ENCODE results near the gene UPP2. TPM values are rescaled to one million over a fixed set of nuclear protein-coding genes. Genes with fewer than 3 reads are reported as not detected.

The UPP2 gene
- polyA plus RNA-seq, 1 donor from 2014 or later, result 0.12 TPM

DNA sequence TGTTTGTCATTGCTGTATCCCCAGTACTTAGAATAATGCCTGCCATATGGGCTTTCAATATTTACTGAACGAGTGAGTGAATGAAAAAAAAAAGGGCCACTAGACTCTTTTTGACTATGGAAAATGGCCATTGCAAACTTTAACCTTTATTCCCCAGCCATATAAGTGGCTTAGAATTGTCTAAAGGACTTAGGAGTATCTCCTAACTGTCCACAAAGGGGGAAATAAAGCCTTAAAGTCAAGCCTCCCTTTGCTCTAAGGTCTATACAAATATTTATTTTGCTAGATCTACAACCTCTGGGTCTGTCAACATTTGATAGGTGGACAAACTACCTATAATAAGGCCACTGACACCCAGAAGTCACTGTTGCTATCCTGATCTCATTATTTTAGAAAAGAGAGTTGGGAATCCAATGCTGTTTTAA is 25.7 kb downstream of the UPP2 start:
- Histone ChIP-seq H3K4me3 (ENCODE audit: low read length) (no peak overlapping the region), H3K9me2 (ENCODE audit: insufficient read depth, low read length) (no peaks in the 10 kb centered on the region), H4K20me1 (ENCODE audit: insufficient read depth) (no peaks in the 10 kb centered on the region), H3K4me2 (ENCODE audit: low read length) (no peak overlapping the region), H2AFZ (ENCODE audit: low read depth, low read length) (no peak overlapping the region), H3F3A (ENCODE audit: insufficient read depth, low read length, poor library complexity, severe bottlenecking) (no peaks in the 10 kb centered on the region), H3K9me3 (ENCODE audit: low read length) (no peaks in the 10 kb centered on the region), H3K27ac (ENCODE audit: low read length) (no peak overlapping the region), H3K36me3 (ENCODE audit: insufficient read depth, low read length) (no peaks in the 10 kb centered on the region), H3K9ac (ENCODE audit: low read length) (no peak overlapping the region), H3K27me3 (ENCODE audit: insufficient read depth, low read depth, low read length) (no peaks in the 10 kb centered on the region), H3K79me2 (replicated peaks; ENCODE audit: insufficient read depth, low read length) (no peaks in the 10 kb centered on the region)
- TF ChIP-seq, protein P1, sequence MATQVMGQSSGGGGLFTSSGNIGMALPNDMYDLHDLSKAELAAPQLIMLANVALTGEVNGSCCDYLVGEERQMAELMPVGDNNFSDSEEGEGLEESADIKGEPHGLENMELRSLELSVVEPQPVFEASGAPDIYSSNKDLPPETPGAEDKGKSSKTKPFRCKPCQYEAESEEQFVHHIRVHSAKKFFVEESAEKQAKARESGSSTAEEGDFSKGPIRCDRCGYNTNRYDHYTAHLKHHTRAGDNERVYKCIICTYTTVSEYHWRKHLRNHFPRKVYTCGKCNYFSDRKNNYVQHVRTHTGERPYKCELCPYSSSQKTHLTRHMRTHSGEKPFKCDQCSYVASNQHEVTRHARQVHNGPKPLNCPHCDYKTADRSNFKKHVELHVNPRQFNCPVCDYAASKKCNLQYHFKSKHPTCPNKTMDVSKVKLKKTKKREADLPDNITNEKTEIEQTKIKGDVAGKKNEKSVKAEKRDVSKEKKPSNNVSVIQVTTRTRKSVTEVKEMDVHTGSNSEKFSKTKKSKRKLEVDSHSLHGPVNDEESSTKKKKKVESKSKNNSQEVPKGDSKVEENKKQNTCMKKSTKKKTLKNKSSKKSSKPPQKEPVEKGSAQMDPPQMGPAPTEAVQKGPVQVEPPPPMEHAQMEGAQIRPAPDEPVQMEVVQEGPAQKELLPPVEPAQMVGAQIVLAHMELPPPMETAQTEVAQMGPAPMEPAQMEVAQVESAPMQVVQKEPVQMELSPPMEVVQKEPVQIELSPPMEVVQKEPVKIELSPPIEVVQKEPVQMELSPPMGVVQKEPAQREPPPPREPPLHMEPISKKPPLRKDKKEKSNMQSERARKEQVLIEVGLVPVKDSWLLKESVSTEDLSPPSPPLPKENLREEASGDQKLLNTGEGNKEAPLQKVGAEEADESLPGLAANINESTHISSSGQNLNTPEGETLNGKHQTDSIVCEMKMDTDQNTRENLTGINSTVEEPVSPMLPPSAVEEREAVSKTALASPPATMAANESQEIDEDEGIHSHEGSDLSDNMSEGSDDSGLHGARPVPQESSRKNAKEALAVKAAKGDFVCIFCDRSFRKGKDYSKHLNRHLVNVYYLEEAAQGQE (IDR thresholded peaks at IDR 0.05; ENCODE audit: borderline replicate concordance), result no peak
- TF ChIP-seq EZH2 (IDR thresholded peaks at IDR 0.05; ENCODE audit: borderline replicate concordance, insufficient read depth, low read length, poor library complexity, severe bottlenecking), result no peak
- TF ChIP-seq RAD21 (conservative IDR thresholded peaks at IDR 0.05), result no peak
- no peak for TF ChIP-seq TAF1 (IDR thresholded peaks at IDR 0.05; ENCODE audit: low read depth)
- no peak for TF ChIP-seq CTCF (IDR thresholded peaks at IDR 0.05; ENCODE audit: poor library complexity, severe bottlenecking)
- no peak for TF ChIP-seq MXI1 (conservative IDR thresholded peaks at IDR 0.05; ENCODE audit: poor library complexity, severe bottlenecking)
- TF ChIP-seq POLR2AphosphoS5 (IDR thresholded peaks at IDR 0.05), result no peak
- no peak for TF ChIP-seq SMC3 (conservative IDR thresholded peaks at IDR 0.05; ENCODE audit: poor library complexity)
- TF ChIP-seq EP300 (conservative IDR thresholded peaks at IDR 0.05; ENCODE audit: poor library complexity, severe bottlenecking), result no peak

GRCh38 chr2:158128168-158128973 is 26.7 kb downstream of the UPP2 start:
- Histone ChIP-seq H3K9ac (ENCODE audit: low read length) (no peak overlapping the region), H3K4me3 (ENCODE audit: low read length) (no peak overlapping the region), H3F3A (ENCODE audit: insufficient read depth, low read length, poor library complexity, severe bottlenecking) (no peaks in the 10 kb centered on the region), H4K20me1 (ENCODE audit: insufficient read depth) (no peaks in the 10 kb centered on the region), H3K9me3 (ENCODE audit: low read length) (no peaks in the 10 kb centered on the region), H2AFZ (ENCODE audit: low read depth, low read length) (no peak overlapping the region), H3K27me3 (ENCODE audit: insufficient read depth, low read depth, low read length) (no peaks in the 10 kb centered on the region), H3K9me2 (ENCODE audit: insufficient read depth, low read length) (no peaks in the 10 kb centered on the region), H3K4me2 (ENCODE audit: low read length) (no peak overlapping the region), H3K36me3 (ENCODE audit: insufficient read depth, low read length) (no peaks in the 10 kb centered on the region), H3K27ac (ENCODE audit: low read length) (no peak overlapping the region), H3K79me2 (replicated peaks; ENCODE audit: insufficient read depth, low read length) (no peaks in the 10 kb centered on the region)
- TF ChIP-seq TAF1 (IDR thresholded peaks at IDR 0.05; ENCODE audit: low read depth), result no peak
- TF ChIP-seq, protein P1 (IDR thresholded peaks at IDR 0.05; ENCODE audit: borderline replicate concordance), result no peak
- no peak for TF ChIP-seq MXI1 (conservative IDR thresholded peaks at IDR 0.05; ENCODE audit: poor library complexity, severe bottlenecking)
- TF ChIP-seq CTCF (IDR thresholded peaks at IDR 0.05; ENCODE audit: poor library complexity, severe bottlenecking), result no peak
- no peak for TF ChIP-seq EZH2 (IDR thresholded peaks at IDR 0.05; ENCODE audit: borderline replicate concordance, insufficient read depth, low read length, poor library complexity, severe bottlenecking)
- TF ChIP-seq EP300 (conservative IDR thresholded peaks at IDR 0.05; ENCODE audit: poor library complexity, severe bottlenecking), result no peak
- TF ChIP-seq RAD21 (conservative IDR thresholded peaks at IDR 0.05), result no peak
- TF ChIP-seq POLR2AphosphoS5 (IDR thresholded peaks at IDR 0.05), result no peak
- TF ChIP-seq SMC3 (conservative IDR thresholded peaks at IDR 0.05; ENCODE audit: poor library complexity), result no peak
